ENCODE results near the gene SIVA1.

The SIVA1 gene

GRCh38 chr14:104756477-104757237 lies 3.7 kb downstream of the SIVA1 start:
- no peaks in the 10 kb centered on the region for H3K9me3 ChIP-seq
- H3K27me3 ChIP-seq = no peaks in the 10 kb centered on the region
- peaks cover 48% of the 10 kb centered on the region for H3K36me3 ChIP-seq
- peaks cover 20% of the 10 kb centered on the region in 2 experiments for H3K4me1 ChIP-seq (ENCODE audit: control insufficient read depth in 1 of 2, insufficient read depth in 1 of 2, low read depth in 1 of 2, low read length in 1 of 2)
- no peak overlapping the region for H3K27ac ChIP-seq
- no peak overlapping the region for H3K4me3 ChIP-seq (ENCODE audit: low read depth in 1 of 2, low read length in 1 of 2)
- TF ChIP-seq, protein P1, sequence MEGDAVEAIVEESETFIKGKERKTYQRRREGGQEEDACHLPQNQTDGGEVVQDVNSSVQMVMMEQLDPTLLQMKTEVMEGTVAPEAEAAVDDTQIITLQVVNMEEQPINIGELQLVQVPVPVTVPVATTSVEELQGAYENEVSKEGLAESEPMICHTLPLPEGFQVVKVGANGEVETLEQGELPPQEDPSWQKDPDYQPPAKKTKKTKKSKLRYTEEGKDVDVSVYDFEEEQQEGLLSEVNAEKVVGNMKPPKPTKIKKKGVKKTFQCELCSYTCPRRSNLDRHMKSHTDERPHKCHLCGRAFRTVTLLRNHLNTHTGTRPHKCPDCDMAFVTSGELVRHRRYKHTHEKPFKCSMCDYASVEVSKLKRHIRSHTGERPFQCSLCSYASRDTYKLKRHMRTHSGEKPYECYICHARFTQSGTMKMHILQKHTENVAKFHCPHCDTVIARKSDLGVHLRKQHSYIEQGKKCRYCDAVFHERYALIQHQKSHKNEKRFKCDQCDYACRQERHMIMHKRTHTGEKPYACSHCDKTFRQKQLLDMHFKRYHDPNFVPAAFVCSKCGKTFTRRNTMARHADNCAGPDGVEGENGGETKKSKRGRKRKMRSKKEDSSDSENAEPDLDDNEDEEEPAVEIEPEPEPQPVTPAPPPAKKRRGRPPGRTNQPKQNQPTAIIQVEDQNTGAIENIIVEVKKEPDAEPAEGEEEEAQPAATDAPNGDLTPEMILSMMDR (IDR thresholded peaks at IDR 0.05) = no peak

- H3K27me3 ChIP-seq = no peaks in the 10 kb centered on the region
- TF ChIP-seq, protein P1 (IDR thresholded peaks at IDR 0.05) = no peak
- peaks cover 15 to 16% of the 10 kb centered on the region in 2 experiments for H3K4me1 ChIP-seq (ENCODE audit: control insufficient read depth in 1 of 2, insufficient read depth in 1 of 2, low read depth in 1 of 2, low read length in 1 of 2)
- no peak overlapping the region for H3K27ac ChIP-seq
- no peak overlapping the region for H3K4me3 ChIP-seq (ENCODE audit: low read depth in 1 of 2, low read length in 1 of 2)
- H3K36me3 ChIP-seq = peaks cover 48% of the 10 kb centered on the region
- no peaks in the 10 kb centered on the region for H3K9me3 ChIP-seq
Observed at GRCh38 chr14:104757238-104757585, 4.3 kb downstream of the SIVA1 start.

DNA sequence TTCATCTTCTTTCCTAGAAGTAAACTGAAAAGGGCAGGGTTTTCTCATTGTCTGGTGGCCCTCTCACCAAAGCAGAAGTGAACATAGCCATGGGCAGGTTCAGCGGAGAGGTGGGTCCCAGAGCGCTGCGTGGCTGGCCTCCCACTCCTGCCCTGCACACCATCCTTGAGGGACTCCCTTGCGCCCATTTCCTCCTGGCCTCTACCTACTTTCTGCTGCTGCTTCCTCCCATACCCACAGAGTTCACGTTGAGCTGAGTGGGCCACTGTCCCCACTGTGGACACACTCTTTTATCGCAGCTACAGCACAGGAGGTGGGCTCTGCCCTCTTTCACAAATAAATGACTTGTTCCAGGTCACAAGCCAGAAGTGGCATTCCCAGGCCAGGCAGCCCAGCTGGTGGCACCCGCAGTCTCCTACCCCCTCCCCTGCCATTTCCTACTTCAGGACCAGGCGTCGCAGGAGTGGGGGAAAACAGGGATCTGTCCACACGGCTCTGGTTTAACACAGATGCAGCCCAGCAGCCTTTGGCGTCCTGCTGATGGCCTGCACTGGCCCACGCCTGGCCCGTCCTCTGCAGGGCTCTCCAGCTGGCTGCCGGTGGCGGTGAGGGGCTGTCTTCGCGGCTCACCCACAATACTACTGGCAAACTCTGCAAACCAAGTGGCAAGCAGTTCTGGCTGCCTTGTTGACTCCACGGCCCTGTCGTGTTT lies 4.9 kb downstream of the SIVA1 start:
- TF ChIP-seq, protein P1 (IDR thresholded peaks at IDR 0.05) = no peak
- Histone ChIP-seq H3K9me3 (no peaks in the 10 kb centered on the region), H3K36me3 (peaks cover 48% of the 10 kb centered on the region), H3K27me3 (no peaks in the 10 kb centered on the region), H3K4me3 (ENCODE audit: low read depth in 1 of 2, low read length in 1 of 2) (no peak overlapping the region), H3K27ac (no peak overlapping the region), H3K4me1 (ENCODE audit: control insufficient read depth in 1 of 2, insufficient read depth in 1 of 2, low read depth in 1 of 2, low read length in 1 of 2) (peaks cover 14% of the 10 kb centered on the region in 2 experiments)

- H3K27ac ChIP-seq = no peak overlapping the region
- H3K27me3 ChIP-seq = no peaks in the 10 kb centered on the region
- no peak overlapping the region for H3K4me3 ChIP-seq (ENCODE audit: low read depth in 1 of 2, low read length in 1 of 2)
- no peaks in the 10 kb centered on the region for H3K9me3 ChIP-seq
- H3K4me1 ChIP-seq (ENCODE audit: control insufficient read depth in 1 of 2, insufficient read depth in 1 of 2, low read depth in 1 of 2, low read length in 1 of 2) = peaks cover under 1 to 5% of the 10 kb centered on the region in 2 experiments
- TF ChIP-seq, protein P1 (IDR thresholded peaks at IDR 0.05) = no peak
- peaks cover 48% of the 10 kb centered on the region for H3K36me3 ChIP-seq
Observed at GRCh38 chr14:104758981-104759969, 6.3 kb downstream of the SIVA1 start.

- Histone ChIP-seq H3K36me3 (peaks cover 18% of the 10 kb centered on the region), H3K4me3 (ENCODE audit: low read depth in 1 of 2, low read length in 1 of 2) (no peak overlapping the region), H3K9me3 (no peaks in the 10 kb centered on the region), H3K27me3 (no peaks in the 10 kb centered on the region), H3K4me1 (ENCODE audit: control insufficient read depth in 1 of 2, insufficient read depth in 1 of 2, low read depth in 1 of 2, low read length in 1 of 2) (peaks cover 2 to 10% of the 10 kb centered on the region in 2 experiments), H3K27ac (no peak overlapping the region)
- TF ChIP-seq, protein P1 (IDR thresholded peaks at IDR 0.05) = no peak
Observed at GRCh38 chr14:104765517-104765916, 12.6 kb downstream of the SIVA1 start.

Measured in neutrophil (primary cell).